H1 (cell line): ENCODE data around the gene GALNT12. TPM values are rescaled to one million over a fixed set of nuclear protein-coding genes. Genes with fewer than 3 reads are reported as not detected.

Source experiments
- CTCF ChIA-PET: fragments of 300-600 bp; sonication (Branson Sonifier 250); formaldehyde crosslinking; loops from one replicate; lab custom pipeline; 2021; ENCODE audit not compliant: partially characterized antibody; lab: Charles Lee
- POLR2A ChIA-PET: fragments of 300-600 bp; sonication (Branson Sonifier 250); formaldehyde crosslinking; loops from one replicate; lab custom pipeline; 2021; ENCODE audit warnings: inconsistent platforms; ENCODE audit not compliant: partially characterized antibody; lab: Charles Lee
- DNase-seq, 2 experiments: peaks; one replicate each; pipeline versions ENCODE4 v3.0.0 to v3.0.0-alpha.2; 2010 to 2022; ENCODE audit warnings: low spot score in 2 of 2, low read depth in 1 of 2, mixed read lengths in 1 of 2
- FAIRE-seq: peaks from 2 replicates; lab custom pipeline; 2011; peaks lifted over from hg19 to GRCh38; lab: Jason Lieb, UNC
- H2AFZ ChIP-seq: 2 replicates; pipeline ENCODE4 v1.8.1; 2012; ENCODE audit warnings: low read length, inconsistent platforms
- H2AK5ac ChIP-seq: 2 replicates; pipeline ENCODE4 v1.6.1; 2013; ENCODE audit warnings: low read depth, low read length
- H2BK120ac ChIP-seq: replicated peaks from 2 replicates; pipeline ENCODE3; 2013; ENCODE audit warnings: low read depth, low read length, inconsistent platforms
- H2BK12ac ChIP-seq: 2 replicates; pipeline ENCODE4 v1.6.1; 2013; ENCODE audit warnings: low read depth, low read length
- H2BK15ac ChIP-seq: 2 replicates; pipeline ENCODE4 v1.6.1; 2013; ENCODE audit warnings: low read length
- H2BK20ac ChIP-seq: 2 replicates; pipeline ENCODE4 v1.6.1; 2013; ENCODE audit warnings: low read length
- H2BK5ac ChIP-seq: 2 replicates; pipeline ENCODE4 v1.6.1; 2013; ENCODE audit warnings: low read depth, low read length
- H3K14ac ChIP-seq: 2 replicates; pipeline ENCODE4 v1.6.1; 2013; ENCODE audit warnings: inconsistent platforms; ENCODE audit not compliant: insufficient read length
- H3K18ac ChIP-seq: 2 replicates; pipeline ENCODE4 v1.6.1; 2013; ENCODE audit warnings: low read length; ENCODE audit errors: extremely low read depth
- H3K23ac ChIP-seq: 2 replicates; pipeline ENCODE4 v1.6.1; 2013; ENCODE audit warnings: inconsistent platforms; ENCODE audit not compliant: insufficient read length
- H3K23me2 ChIP-seq: 2 replicates; pipeline ENCODE4 v1.6.1; 2013; ENCODE audit warnings: low read depth, low read length
- H3K27ac ChIP-seq: 2 replicates; pipeline ENCODE4 v1.6.1; 2011; ENCODE audit warnings: low read depth, low read length, inconsistent platforms
- H3K27me3 ChIP-seq, 4 experiments: replicated peaks in 1 of 4; 1 replicate in 1 of 4; 2 replicates in 3 of 4; pipeline versions ENCODE4 v1.6.1 to v1.8.1; 2011 to 2013; ENCODE audit warnings: low read length in 3 of 4, mild to moderate bottlenecking in 3 of 4, inconsistent platforms in 2 of 4, mixed read lengths in 2 of 4, moderate library complexity in 1 of 4; ENCODE audit not compliant: control insufficient read depth in 3 of 4, insufficient read depth in 3 of 4; ENCODE audit errors: extremely low read depth in 1 of 4
- H3K36me3 ChIP-seq, 4 experiments: 2 replicates each; pipeline versions ENCODE4 v1.6.1 to v1.8.1; 2011 to 2013; ENCODE audit warnings: mild to moderate bottlenecking in 4 of 4, low read length in 3 of 4, moderate library complexity in 2 of 4, control low read depth in 1 of 4, inconsistent platforms in 1 of 4; ENCODE audit not compliant: insufficient read depth in 4 of 4, control insufficient read depth in 2 of 4
- H3K4ac ChIP-seq: replicated peaks from 2 replicates; pipeline ENCODE3; 2013; ENCODE audit warnings: low read length, low read depth, mixed read lengths, inconsistent platforms; ENCODE audit not compliant: insufficient read length
- H3K4me1 ChIP-seq, 4 experiments: replicated peaks in 1 of 4; 1 replicate in 1 of 4; 2 replicates in 3 of 4; pipeline versions ENCODE4 v1.6.1 to v1.8.1; 2011 to 2013; ENCODE audit warnings: low read length in 3 of 4, inconsistent platforms in 2 of 4, mixed read lengths in 1 of 4; ENCODE audit not compliant: insufficient read depth in 4 of 4, control insufficient read depth in 3 of 4
- H3K4me2 ChIP-seq, 2 experiments: 2 replicates each; pipeline versions ENCODE4 v1.6.1 to v1.8.1; 2011 to 2013; ENCODE audit warnings: low read depth in 2 of 2, low read length in 2 of 2, control low read depth in 1 of 2, inconsistent platforms in 1 of 2, mild to moderate bottlenecking in 1 of 2; ENCODE audit not compliant: insufficient read depth in 1 of 2
- H3K4me3 ChIP-seq, 4 experiments: fragments of 200-600, 300-600 bp in 1 of 4; sonication (generic), shearing (Covaris generic), sonication (Bioruptor Twin) in 1 of 4; 2 replicates each; pipeline versions ENCODE4 v1.5.1 to v1.8.1; 2011 to 2016; ENCODE audit warnings: low read length in 4 of 4, low read depth in 3 of 4, control low read depth in 2 of 4, inconsistent platforms in 2 of 4, mild to moderate bottlenecking in 2 of 4, mixed read lengths in 1 of 4, moderate library complexity in 1 of 4; ENCODE audit not compliant: insufficient read depth in 2 of 4; ENCODE audit errors: extremely low read depth in 1 of 4
- H3K56ac ChIP-seq: replicated peaks from 2 replicates; pipeline ENCODE3; 2013; ENCODE audit warnings: low read depth, mild to moderate bottlenecking, mixed read lengths, low read length, inconsistent platforms; ENCODE audit not compliant: insufficient read length
- H3K79me1 ChIP-seq: 2 replicates; pipeline ENCODE4 v1.6.1; 2013; ENCODE audit warnings: low read depth, low read length, control low read depth
- H3K79me2 ChIP-seq, 2 experiments: 2 replicates each; pipeline versions ENCODE4 v1.6.1 to v1.8.1; 2012 to 2013; ENCODE audit warnings: low read length in 2 of 2, mild to moderate bottlenecking in 2 of 2, inconsistent platforms in 1 of 2; ENCODE audit not compliant: insufficient read depth in 2 of 2, control insufficient read depth in 1 of 2
- H3K9ac ChIP-seq, 4 experiments: replicated peaks in 1 of 4; 1 replicate in 1 of 4; 2 replicates in 3 of 4; pipeline versions ENCODE4 v1.6.1 to v1.8.1; 2011 to 2013; ENCODE audit warnings: low read depth in 3 of 4, low read length in 3 of 4, control low read depth in 2 of 4, mild to moderate bottlenecking in 2 of 4, moderate library complexity in 2 of 4, inconsistent platforms in 1 of 4; ENCODE audit errors: extremely low read depth in 1 of 4
- H3K9me3 ChIP-seq, 2 experiments: 2 replicates each; pipeline versions ENCODE4 v1.6.1 to v1.8.1; 2012 to 2013; ENCODE audit warnings: mild to moderate bottlenecking in 2 of 2, moderate library complexity in 2 of 2, control low read depth in 1 of 2, inconsistent platforms in 1 of 2, low read depth in 1 of 2, low read length in 1 of 2, mixed read lengths in 1 of 2; ENCODE audit not compliant: insufficient read depth in 2 of 2
- H4K20me1 ChIP-seq, 2 experiments: replicated peaks in 1 of 2; 2 replicates each; pipeline versions ENCODE3 to v1.8.1; 2011 to 2013; ENCODE audit warnings: inconsistent platforms in 2 of 2, low read length in 2 of 2, mild to moderate bottlenecking in 1 of 2; ENCODE audit not compliant: insufficient read depth in 2 of 2, control insufficient read depth in 1 of 2
- H4K5ac ChIP-seq: 2 replicates; pipeline ENCODE4 v1.6.1; 2013; ENCODE audit warnings: low read length, low read depth, mixed read lengths, inconsistent platforms; ENCODE audit not compliant: insufficient read length
- H4K8ac ChIP-seq: 2 replicates; pipeline ENCODE4 v1.8.0; 2013; ENCODE audit warnings: mild to moderate bottlenecking, moderate library complexity, low read length, inconsistent platforms; ENCODE audit not compliant: insufficient read depth; ENCODE audit errors: extremely low read depth
- H4K91ac ChIP-seq: replicated peaks from 2 replicates; pipeline ENCODE3; 2013; ENCODE audit warnings: low read length, mixed read lengths, inconsistent platforms; ENCODE audit not compliant: insufficient read length
- CTBP2 ChIP-seq: IDR thresholded peaks from 2 replicates; pipeline ENCODE4 v1.7.0; 2011; ENCODE audit warnings: borderline replicate concordance, mild to moderate bottlenecking, moderate library complexity, mixed read lengths, low read length; ENCODE audit not compliant: insufficient read depth, insufficient read length
- CTCF ChIP-seq, 3 experiments: IDR thresholded peaks; 1 replicate in 2 of 3; 2 replicates in 1 of 3; pipeline versions ENCODE4 v1.5.1 to v1.6.1; 2011; ENCODE audit warnings: low read length in 3 of 3, mild to moderate bottlenecking in 3 of 3, inconsistent platforms in 2 of 3, low read depth in 1 of 3, moderate library complexity in 1 of 3; ENCODE audit not compliant: insufficient read depth in 1 of 3; ENCODE audit errors: control extremely low read depth in 1 of 3
- SIN3A ChIP-seq, 2 experiments: IDR thresholded peaks in 1 of 2; conservative IDR thresholded peaks in 1 of 2; 2 replicates each; pipeline ENCODE4 v1.6.1; 2011 to 2012; ENCODE audit warnings: low read length in 2 of 2, improper control_type of control experiment in 1 of 2, low read depth in 1 of 2, mild to moderate bottlenecking in 1 of 2
- SP1 ChIP-seq: IDR thresholded peaks from 2 replicates; pipeline ENCODE4 v1.6.1; 2011; ENCODE audit warnings: low read depth, low read length
- WGBS, 2 experiments: shearing (Covaris generic) in 1 of 2; methylation state at CpG; one replicate each; pipeline versions ENCODE4 v1.1.6 to v1.1.7; 2013 to 2015; ENCODE audit warnings: low lambda C conversion rate in 2 of 2, mixed read lengths in 2 of 2, inconsistent platforms in 1 of 2, low coverage in 1 of 2, missing lambda C conversion rate in 1 of 2; ENCODE audit not compliant: insufficient replicate concordance in 2 of 2, insufficient coverage in 1 of 2, insufficient read length in 1 of 2; ENCODE audit errors: extremely low coverage in 1 of 2, missing lambda C conversion rate in 1 of 2; 5-methylcytosine and 5-hydroxymethylcytosine counted together
- polyA plus RNA-seq, 7 experiments: library from polyadenylated mRNA; depleted of rRNA in 3 of 7; stranded (reverse) in 5 of 7; unstranded in 2 of 7; fragments of >200 nt in 5 of 7; fragments of 200-250 nt in 2 of 7; gene quantifications; 1 replicate in 5 of 7; 2 replicates in 1 of 7; 4 replicates in 1 of 7; pipeline versions ENCODE4 v1.2.1 to v1.2.3, GENCODE V29; 2011 to 2013; ENCODE audit warnings: missing spikeins in 2 of 7, mixed read lengths in 2 of 7
- total RNA-seq: library from RNA; stranded (reverse); fragmentation: NEBNext Ultra II Directional; extraction: Animal tissue kit (Norgen Biotek cat#: 25700); gene quantifications from 2 replicates; pipeline ENCODE4 v1.2.1, GENCODE V29; 2021

Gene GALNT12
- total and polyA plus RNA-seq, 2 of the 8 experiments (the other 6 are each of a cell fraction or from before 2014, with no cell fraction given) = 16.2 to 19.6 TPM

GRCh38 chr9:98765256-98765655 lies 42.2 kb upstream of the GALNT12 start:
- Histone ChIP-seq H3K18ac (no peak overlapping the region), H3K27me3 (no peaks in the 10 kb centered on the region), H3K4ac (no peak overlapping the region), H2BK15ac (no peak overlapping the region), H4K5ac (no peak overlapping the region), H2BK120ac (no peak overlapping the region), H2BK5ac (no peak overlapping the region), H2AK5ac (no peak overlapping the region), H4K91ac (no peak overlapping the region), H3K4me1 (no peaks in the 10 kb centered on the region; a peak in 2 of 7 replicates), H3K36me3 (peaks cover 7 to 46% (median 21%) of the 10 kb centered on the region in 4 experiments; a peak in 7 of 8 replicates), H3K79me2 (no peaks in the 10 kb centered on the region), H4K8ac (no peak overlapping the region), H3K4me3 (no peak overlapping the region), H3K9ac (no peak overlapping the region), H3K23me2 (no peaks in the 10 kb centered on the region), H3K14ac (no peak overlapping the region), H3K23ac (no peak overlapping the region), H4K20me1 (peaks cover 0 to 7% of the 10 kb centered on the region in 2 experiments), H3K79me1 (no peaks in the 10 kb centered on the region), H2BK20ac (no peak overlapping the region), H3K4me2 (no peak overlapping the region), H2AFZ (no peak overlapping the region), H2BK12ac (no peak overlapping the region), H3K9me3 (no peaks in the 10 kb centered on the region), H3K27ac (no peak overlapping the region), H3K56ac (no peak overlapping the region)
- CTCF ChIA-PET = interaction anchor here (0.6 to 3.6 kb wide), 3 partner anchors 11 to 510 kb away, joined by 3 to 32 read pairs (median 3); no protein-coding TSS in a partner anchor
- DNase-seq = no peak
- TF ChIP-seq SIN3A (conservative IDR thresholded peaks at IDR 0.05 in 1 of 2, IDR thresholded peaks at IDR 0.05 in 1 of 2; ENCODE audit: low read depth in 1 of 2, low read length in 2 of 2) = no peak
- TF ChIP-seq SP1 = no peak
- no peak for TF ChIP-seq CTCF (IDR thresholded peaks at IDR 0.05; ENCODE audit: control extremely low read depth in 1 of 3, insufficient read depth in 1 of 3, low read depth in 1 of 3, low read length in 3 of 3)
- no peak for TF ChIP-seq CTBP2
- no peak for FAIRE-seq
- whole genome bisulfite sequencing, 2 experiments = 90% methylated on average over 1 of the region's 1 CpG; no CpG with 5 or more reads in 1 of the 2 experiments
- POLR2A ChIA-PET = no interaction called here
